ENCODE measurements around the gene FBXL13. TPM values are rescaled to one million over a fixed set of nuclear protein-coding genes. Genes with fewer than 3 reads are reported as not detected.

The FBXL13 gene
- total and polyA plus RNA-seq, 2 of the 8 experiments (the other 6 are each of a cell fraction or from before 2014, with no cell fraction given): 1.2 to 2.8 TPM

DNA sequence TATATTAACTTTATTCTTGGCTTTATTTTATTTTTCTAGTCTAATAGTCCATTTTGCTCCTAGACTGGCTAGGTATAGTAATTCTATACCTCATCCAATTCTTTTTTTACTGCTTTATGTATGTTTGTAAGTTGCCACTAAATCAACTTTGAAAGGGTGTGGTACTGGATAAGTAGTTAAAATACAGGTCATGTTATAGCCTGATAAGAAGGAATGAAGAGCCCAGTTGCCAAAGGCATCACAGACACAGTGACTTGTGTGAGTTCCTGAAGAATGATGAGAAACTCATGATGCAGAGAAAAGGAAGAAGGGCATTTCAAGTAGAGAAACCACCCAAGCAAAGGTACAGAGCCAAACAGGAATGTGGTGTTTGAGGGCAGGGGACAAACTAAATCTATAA, 47.0 kb upstream of the FBXL13 start:
- no peaks in the 10 kb centered on the region for H3K79me2 ChIP-seq (ENCODE audit: control insufficient read depth in 1 of 2, insufficient read depth in 2 of 2, low read length in 2 of 2)
- no peak for DNase-seq (ENCODE audit: low read depth in 1 of 2, low spot score in 2 of 2)
- POLR2A ChIA-PET (ENCODE audit: partially characterized antibody): no interaction called here
- no peaks in the 10 kb centered on the region for H3K4me1 ChIP-seq (replicated peaks in 1 of 4; ENCODE audit: control insufficient read depth in 3 of 4, insufficient read depth in 4 of 4, low read length in 3 of 4)
- H3K23me2 ChIP-seq (ENCODE audit: low read depth, low read length): no peaks in the 10 kb centered on the region
- no peaks in the 10 kb centered on the region for H3K27me3 ChIP-seq (replicated peaks in 1 of 4; ENCODE audit: control insufficient read depth in 3 of 4, extremely low read depth in 1 of 4, insufficient read depth in 3 of 4, low read length in 3 of 4)
- CTCF ChIA-PET (ENCODE audit: partially characterized antibody): no interaction called here
- FAIRE-seq: no peak
- H2AK5ac ChIP-seq (ENCODE audit: low read depth, low read length): no peak overlapping the region
- no peaks in the 10 kb centered on the region for H4K20me1 ChIP-seq (replicated peaks in 1 of 2; ENCODE audit: control insufficient read depth in 1 of 2, insufficient read depth in 2 of 2, low read length in 2 of 2)
- no peak overlapping the region for H3K56ac ChIP-seq (replicated peaks; ENCODE audit: insufficient read length, low read depth, low read length)
- H2BK120ac ChIP-seq (replicated peaks; ENCODE audit: low read depth, low read length): no peak overlapping the region
- no peak overlapping the region for H3K23ac ChIP-seq (ENCODE audit: insufficient read length)
- H3K9me3 ChIP-seq (ENCODE audit: insufficient read depth in 2 of 2, low read depth in 1 of 2, low read length in 1 of 2): no peaks in the 10 kb centered on the region
- no peak overlapping the region for H4K91ac ChIP-seq (replicated peaks; ENCODE audit: insufficient read length, low read length)
- no peak overlapping the region for H3K18ac ChIP-seq (ENCODE audit: extremely low read depth, low read length)
- no peak overlapping the region for H2BK15ac ChIP-seq (ENCODE audit: low read length)
- no peak overlapping the region for H4K5ac ChIP-seq (ENCODE audit: insufficient read length, low read depth, low read length)
- no peak overlapping the region for H3K14ac ChIP-seq (ENCODE audit: insufficient read length)
- H3K27ac ChIP-seq (ENCODE audit: low read depth, low read length): no peak overlapping the region
- no peak overlapping the region for H2BK20ac ChIP-seq (ENCODE audit: low read length)
- no peak overlapping the region for H3K9ac ChIP-seq (replicated peaks in 1 of 4; ENCODE audit: extremely low read depth in 1 of 4, low read depth in 3 of 4, low read length in 3 of 4)
- no peak overlapping the region for H3K4me2 ChIP-seq (ENCODE audit: insufficient read depth in 1 of 2, low read depth in 2 of 2, low read length in 2 of 2)
- H2BK12ac ChIP-seq (ENCODE audit: low read depth, low read length): no peak overlapping the region
- H3K79me1 ChIP-seq (ENCODE audit: low read depth, low read length): no peaks in the 10 kb centered on the region
- no peak overlapping the region for H2AFZ ChIP-seq (ENCODE audit: low read length)
- no peak overlapping the region for H3K4ac ChIP-seq (replicated peaks; ENCODE audit: insufficient read length, low read depth, low read length)
- H3K36me3 ChIP-seq (ENCODE audit: control insufficient read depth in 2 of 4, insufficient read depth in 4 of 4, low read length in 3 of 4): peaks cover 0 to 18% (median 7%) of the 10 kb centered on the region in 4 experiments; a peak in 5 of 8 replicates
- H2BK5ac ChIP-seq (ENCODE audit: low read depth, low read length): no peak overlapping the region
- no peak overlapping the region for H4K8ac ChIP-seq (ENCODE audit: extremely low read depth, insufficient read depth, low read length)
- H3K4me3 ChIP-seq (ENCODE audit: extremely low read depth in 1 of 4, insufficient read depth in 2 of 4, low read depth in 3 of 4, low read length in 4 of 4): no peak overlapping the region
- TF ChIP-seq KDM1A (IDR thresholded peaks at IDR 0.05; ENCODE audit: borderline replicate concordance, low read length) (no peak), CHD1 (IDR thresholded peaks at IDR 0.05; ENCODE audit: low read depth, low read length) (no peak), SP1 (IDR thresholded peaks at IDR 0.05; ENCODE audit: low read depth, low read length) (no peak), EP300 (IDR thresholded peaks at IDR 0.05; ENCODE audit: borderline replicate concordance in 1 of 2, low read depth in 2 of 2, low read length in 2 of 2) (no peak), BRCA1 (IDR thresholded peaks at IDR 0.05; ENCODE audit: low read depth, low read length) (no peak), POU5F1 (IDR thresholded peaks at IDR 0.05; ENCODE audit: low read depth, low read length) (no peak), SRF (IDR thresholded peaks at IDR 0.05; ENCODE audit: low read depth, low read length) (no peak), SP4 (IDR thresholded peaks at IDR 0.05; ENCODE audit: low read length) (no peak), KDM5A (IDR thresholded peaks at IDR 0.05; ENCODE audit: low read length) (no peak), FOSL1 (IDR thresholded peaks at IDR 0.05; ENCODE audit: insufficient read depth, low read depth, low read length) (no peak), ZNF274 (IDR thresholded peaks at IDR 0.05; ENCODE audit: borderline replicate concordance, extremely low read depth, low read length) (no peak)
- TF ChIP-seq, protein P1, sequence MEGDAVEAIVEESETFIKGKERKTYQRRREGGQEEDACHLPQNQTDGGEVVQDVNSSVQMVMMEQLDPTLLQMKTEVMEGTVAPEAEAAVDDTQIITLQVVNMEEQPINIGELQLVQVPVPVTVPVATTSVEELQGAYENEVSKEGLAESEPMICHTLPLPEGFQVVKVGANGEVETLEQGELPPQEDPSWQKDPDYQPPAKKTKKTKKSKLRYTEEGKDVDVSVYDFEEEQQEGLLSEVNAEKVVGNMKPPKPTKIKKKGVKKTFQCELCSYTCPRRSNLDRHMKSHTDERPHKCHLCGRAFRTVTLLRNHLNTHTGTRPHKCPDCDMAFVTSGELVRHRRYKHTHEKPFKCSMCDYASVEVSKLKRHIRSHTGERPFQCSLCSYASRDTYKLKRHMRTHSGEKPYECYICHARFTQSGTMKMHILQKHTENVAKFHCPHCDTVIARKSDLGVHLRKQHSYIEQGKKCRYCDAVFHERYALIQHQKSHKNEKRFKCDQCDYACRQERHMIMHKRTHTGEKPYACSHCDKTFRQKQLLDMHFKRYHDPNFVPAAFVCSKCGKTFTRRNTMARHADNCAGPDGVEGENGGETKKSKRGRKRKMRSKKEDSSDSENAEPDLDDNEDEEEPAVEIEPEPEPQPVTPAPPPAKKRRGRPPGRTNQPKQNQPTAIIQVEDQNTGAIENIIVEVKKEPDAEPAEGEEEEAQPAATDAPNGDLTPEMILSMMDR (IDR thresholded peaks at IDR 0.05; ENCODE audit: control extremely low read depth in 1 of 3, insufficient read depth in 1 of 3, low read depth in 1 of 3, low read length in 3 of 3): no peak
- TF ChIP-seq, protein P2, sequence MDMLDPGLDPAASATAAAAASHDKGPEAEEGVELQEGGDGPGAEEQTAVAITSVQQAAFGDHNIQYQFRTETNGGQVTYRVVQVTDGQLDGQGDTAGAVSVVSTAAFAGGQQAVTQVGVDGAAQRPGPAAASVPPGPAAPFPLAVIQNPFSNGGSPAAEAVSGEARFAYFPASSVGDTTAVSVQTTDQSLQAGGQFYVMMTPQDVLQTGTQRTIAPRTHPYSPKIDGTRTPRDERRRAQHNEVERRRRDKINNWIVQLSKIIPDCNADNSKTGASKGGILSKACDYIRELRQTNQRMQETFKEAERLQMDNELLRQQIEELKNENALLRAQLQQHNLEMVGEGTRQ (IDR thresholded peaks at IDR 0.05; ENCODE audit: low read length): no peak

Measured in H1 (cell line).